GM12878 (cell line): ENCODE data around the gene GNAI2. TPM values are rescaled to one million over a fixed set of nuclear protein-coding genes. Genes with fewer than 3 reads are reported as not detected.

Source experiments
- ATAC-seq: fragments of 200-7000 bp; cut with Tn5 transposase; 3 replicates; pipeline ENCODE4 v1.9.1; 2020; ENCODE audit warnings: mild to moderate bottlenecking, moderate library complexity
- BruUV-seq: library from RNA; stranded (reverse); fragments of 400-500 nt; replicated peaks from 2 replicates; lab custom pipeline; 2021; lab: Mats Ljungman, UMichigan
- CTCF ChIA-PET: fragments of 300-600 bp; sonication (Branson Sonifier 250); formaldehyde crosslinking; extraction: SDS; loops from one replicate; lab custom pipeline; 2021; ENCODE audit warnings: inconsistent platforms; lab: Yijun Ruan, JAX
- POLR2A ChIA-PET: fragments of 350-600 bp; formaldehyde crosslinking; extraction: SDS; loops from one replicate; lab custom pipeline; 2021; ENCODE audit warnings: inconsistent platforms; lab: Charles Lee
- RAD21 ChIA-PET: fragments of 300-600 bp; sonication (Branson Sonifier 250); formaldehyde crosslinking; loops from one replicate; lab custom pipeline; 2023; ENCODE audit warnings: antibody characterized with exemption; ENCODE audit not compliant: unreplicated experiment; lab: Charles Lee
- SMC1A ChIA-PET: fragments of 300-600 bp; sonication (Branson Sonifier 250); formaldehyde crosslinking; loops from one replicate; lab custom pipeline; 2023; ENCODE audit not compliant: unreplicated experiment, uncharacterized antibody; lab: Charles Lee
- DNase-seq: peaks from one replicate; pipeline ENCODE4 v3.0.0-alpha.2; 2011; ENCODE audit warnings: low read depth, low spot score
- FAIRE-seq: peaks from 3 replicates; lab custom pipeline; 2011; peaks lifted over from hg19 to GRCh38; lab: Jason Lieb, UNC
- H2AFZ ChIP-seq: 2 replicates; pipeline ENCODE4 v1.6.0; 2011; ENCODE audit warnings: low read depth, low read length, control low read depth; ENCODE audit not compliant: control insufficient read depth
- H3K27ac ChIP-seq: 2 replicates; pipeline ENCODE4 v1.5.1; 2011; ENCODE audit warnings: control low read depth; ENCODE audit not compliant: control insufficient read depth, insufficient read depth
- H3K27me3 ChIP-seq, 2 experiments: replicated peaks in 1 of 2; 2 replicates each; pipeline versions ENCODE4 v1.6.0 to v1.6.1; 2011; ENCODE audit warnings: low read length in 1 of 2; ENCODE audit not compliant: control insufficient read depth in 2 of 2, insufficient read depth in 2 of 2
- H3K36me3 ChIP-seq, 2 experiments: 2 replicates each; pipeline ENCODE4 v1.5.1; 2011; ENCODE audit warnings: low read length in 1 of 2; ENCODE audit not compliant: control insufficient read depth in 2 of 2, insufficient read depth in 2 of 2
- H3K4me1 ChIP-seq: 2 replicates; pipeline ENCODE4 v1.6.1; 2011; ENCODE audit warnings: mild to moderate bottlenecking, low read length, moderate library complexity, mixed read lengths; ENCODE audit not compliant: control insufficient read depth, insufficient read depth
- H3K4me2 ChIP-seq: 2 replicates; pipeline ENCODE4 v1.6.0; 2011; ENCODE audit warnings: control low read depth; ENCODE audit not compliant: control insufficient read depth, insufficient read depth
- H3K4me3 ChIP-seq: fragments of 200-600 bp; sonication (generic); 2 replicates; pipeline ENCODE4 v1.5.1; 2016
- H3K79me2 ChIP-seq: 2 replicates; pipeline ENCODE4 v1.6.0; 2011; ENCODE audit warnings: low read length; ENCODE audit not compliant: control insufficient read depth, insufficient read depth
- H3K9ac ChIP-seq: 2 replicates; pipeline ENCODE4 v1.8.0; 2011; ENCODE audit warnings: low read length, control low read depth, mixed read lengths; ENCODE audit not compliant: control insufficient read depth, insufficient read depth
- H3K9me3 ChIP-seq: replicated peaks from 3 replicates; pipeline ENCODE4 v1.5.1; 2011; ENCODE audit warnings: mild to moderate bottlenecking, low read length; ENCODE audit not compliant: control insufficient read depth, insufficient read depth
- H4K20me1 ChIP-seq: 2 replicates; pipeline ENCODE4 v1.6.0; 2011; ENCODE audit not compliant: control insufficient read depth, insufficient read depth
- CBX3 ChIP-seq: fragments of 200-600 bp; sonication (generic); IDR thresholded peaks from 2 replicates; pipeline ENCODE4 v1.6.1; 2016; ENCODE audit warnings: low read depth, borderline replicate concordance
- ELK1 ChIP-seq: IDR thresholded peaks from 2 replicates; pipeline ENCODE4 v1.6.1; 2012; ENCODE audit warnings: low read depth, low read length, improper control_type of control experiment
- HDGF ChIP-seq: fragments of 450-650 bp; IDR thresholded peaks from 2 replicates; pipeline ENCODE4 v1.6.1; 2016; ENCODE audit warnings: antibody characterized with exemption
- NFIC ChIP-seq: IDR thresholded peaks from 2 replicates; pipeline ENCODE4 v1.6.1; 2012; ENCODE audit warnings: low read depth, mild to moderate bottlenecking, inconsistent platforms, low read length, moderate library complexity
- NR2F1 ChIP-seq: fragments of 450-650 bp; conservative IDR thresholded peaks from 2 replicates; pipeline ENCODE4 v1.6.1; 2017; ENCODE audit warnings: mild to moderate bottlenecking
- PRDM15 ChIP-seq: fragments of 450-650 bp; formaldehyde crosslinking; IDR thresholded peaks from 2 replicates; pipeline ENCODE4 v1.4.0; 2020; ENCODE audit warnings: mild to moderate bottlenecking, moderate library complexity
- RAD21 ChIP-seq: IDR thresholded peaks from 2 replicates; pipeline ENCODE4 v1.6.1; 2011; ENCODE audit warnings: mild to moderate bottlenecking, low read depth, low read length, moderate library complexity; ENCODE audit not compliant: insufficient read depth
- WGBS: methylation state at CpG from one replicate; pipeline ENCODE4 v1.1.6; 2016; ENCODE audit warnings: low lambda C conversion rate; ENCODE audit not compliant: insufficient replicate concordance, insufficient coverage; ENCODE audit errors: missing lambda C conversion rate; 5-methylcytosine and 5-hydroxymethylcytosine counted together
- in situ Hi-C: fragments of 300-500 bp; cut with MboI; formaldehyde crosslinking; loops from 9 replicates; pipeline ENCODE4 v1.14.3; 2018; ENCODE audit warnings: mixed read lengths
- intact Hi-C: fragments of 100-400 bp; cut with micrococcal nuclease; formaldehyde crosslinking; loops from one replicate; pipeline ENCODE4 v1.14.2; 2022; ENCODE audit not compliant: unreplicated experiment
- polyA plus RNA-seq, 11 experiments: library from polyadenylated mRNA; depleted of rRNA in 4 of 11; unstranded in 6 of 11; stranded (reverse) in 5 of 11; fragments of >200 nt; fragmentation: Nextera tagmentation in 4 of 11; fragmentation: Illumina TruSeq in 1 of 11; extraction: Ambion mirVana in 4 of 11; extraction: Trizol in 1 of 11; gene quantifications; 1 replicate in 1 of 11; 2 replicates in 10 of 11; pipeline versions ENCODE4 v1.2.1 to v1.2.3, GENCODE V29; 2011 to 2016; ENCODE audit warnings: inconsistent platforms in 2 of 11, missing spikeins in 2 of 11, low read depth in 1 of 11
- total RNA-seq, 4 experiments: library from RNA; depleted of rRNA in 3 of 4; stranded (reverse); fragments of >200 nt in 3 of 4; fragmentation: Illumina TruSeq in 1 of 4; extraction: Trizol in 1 of 4; gene quantifications; 2 replicates each; pipeline versions ENCODE4 v1.2.1 to v1.2.3, GENCODE V29; 2013 to 2021
- TF ChIP-seq, protein P1 (sequence below), 3 experiments: IDR thresholded peaks in 2 of 3; conservative IDR thresholded peaks in 1 of 3; 2 replicates each; pipeline ENCODE4 v1.5.1; 2011; ENCODE audit warnings: low read depth in 3 of 3, low read length in 3 of 3, mild to moderate bottlenecking in 3 of 3, control low read depth in 2 of 3, moderate library complexity in 2 of 3, inconsistent platforms in 1 of 3, mixed read lengths in 1 of 3; ENCODE audit not compliant: control insufficient read depth in 2 of 3, insufficient read depth in 1 of 3; ENCODE audit errors: extremely low read depth in 1 of 3

GNAI2 gene
- total and polyA plus RNA-seq, 10 of the 15 experiments (the other 5 are each of a cell fraction or from before 2014, with no cell fraction given), result 5.0 to 346 (median 237) TPM

DNA sequence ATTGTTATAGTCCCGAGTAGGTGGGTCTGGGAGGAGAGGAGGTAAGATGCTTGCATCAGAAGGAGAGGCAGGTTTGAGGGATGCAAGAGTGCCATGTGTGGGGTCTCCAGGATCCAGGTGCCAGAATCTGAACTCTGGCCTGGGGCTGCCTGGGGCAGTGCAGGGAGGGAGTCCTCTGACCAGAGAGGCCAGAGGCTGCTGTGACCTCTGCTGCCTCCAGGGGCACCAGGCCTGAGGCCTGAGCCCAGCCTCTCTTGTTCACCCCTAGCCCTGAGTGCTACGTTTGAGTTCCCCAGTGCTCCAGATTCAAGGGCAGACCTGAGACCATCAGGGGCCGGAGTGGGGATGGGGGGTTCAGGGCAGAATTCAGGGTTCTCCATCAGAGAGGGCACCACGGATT lies 23.5 kb upstream of the GNAI2 start:
- no peak overlapping the region for H3K4me2 ChIP-seq
- SMC1A ChIA-PET, result no interaction called here
- no peak overlapping the region for H3K27ac ChIP-seq
- no TSS peak for BruUV-seq
- intact Hi-C loops, result no loop called here
- H2AFZ ChIP-seq, result no peak overlapping the region
- TF ChIP-seq HDGF, result no peak
- TF ChIP-seq, protein P1, sequence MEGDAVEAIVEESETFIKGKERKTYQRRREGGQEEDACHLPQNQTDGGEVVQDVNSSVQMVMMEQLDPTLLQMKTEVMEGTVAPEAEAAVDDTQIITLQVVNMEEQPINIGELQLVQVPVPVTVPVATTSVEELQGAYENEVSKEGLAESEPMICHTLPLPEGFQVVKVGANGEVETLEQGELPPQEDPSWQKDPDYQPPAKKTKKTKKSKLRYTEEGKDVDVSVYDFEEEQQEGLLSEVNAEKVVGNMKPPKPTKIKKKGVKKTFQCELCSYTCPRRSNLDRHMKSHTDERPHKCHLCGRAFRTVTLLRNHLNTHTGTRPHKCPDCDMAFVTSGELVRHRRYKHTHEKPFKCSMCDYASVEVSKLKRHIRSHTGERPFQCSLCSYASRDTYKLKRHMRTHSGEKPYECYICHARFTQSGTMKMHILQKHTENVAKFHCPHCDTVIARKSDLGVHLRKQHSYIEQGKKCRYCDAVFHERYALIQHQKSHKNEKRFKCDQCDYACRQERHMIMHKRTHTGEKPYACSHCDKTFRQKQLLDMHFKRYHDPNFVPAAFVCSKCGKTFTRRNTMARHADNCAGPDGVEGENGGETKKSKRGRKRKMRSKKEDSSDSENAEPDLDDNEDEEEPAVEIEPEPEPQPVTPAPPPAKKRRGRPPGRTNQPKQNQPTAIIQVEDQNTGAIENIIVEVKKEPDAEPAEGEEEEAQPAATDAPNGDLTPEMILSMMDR (IDR thresholded peaks at IDR 0.05 in 2 of 3, conservative IDR thresholded peaks at IDR 0.05 in 1 of 3; ENCODE audit: control insufficient read depth in 2 of 3, extremely low read depth in 1 of 3, insufficient read depth in 1 of 3, low read depth in 3 of 3, low read length in 3 of 3), result peak in 1 of 3 experiments; percentile 20; a peak in 1 of 6 replicates
- TF ChIP-seq, all 136 proteins: peak for 1
- Histone ChIP-seq H3K4me1 (no peaks in the 10 kb centered on the region), H3K27me3 (no peaks in the 10 kb centered on the region; a peak in 2 of 4 replicates), H4K20me1 (no peaks in the 10 kb centered on the region), H3K9me3 (no peaks in the 10 kb centered on the region), H3K79me2 (no peaks in the 10 kb centered on the region), H3K36me3 (no peaks in the 10 kb centered on the region), H3K9ac (no peak overlapping the region), H3K4me3 (no peak overlapping the region)
- no peak for FAIRE-seq
- WGBS, result 0% methylated on average over 4 of the region's 4 CpGs
- ChIA-PET RAD21 (interaction anchor here (1.4 kb wide), 1 partner anchor 13 kb away, joined by 5 read pairs; no protein-coding TSS in a partner anchor), POLR2A (no interaction called here), CTCF (interaction anchor here (1.0 kb wide), 1 partner anchor 9 kb away, joined by 4 read pairs; no protein-coding TSS in a partner anchor)
- in situ Hi-C loops, result no loop called here
- no peak for DNase-seq
- ATAC-seq, result peak; percentile 87

GRCh38 chr3:50212971-50213370 lies 23.0 kb upstream of the GNAI2 start:
- Histone ChIP-seq H3K9me3 (no peaks in the 10 kb centered on the region), H3K36me3 (no peaks in the 10 kb centered on the region), H3K4me3 (no peak overlapping the region), H3K79me2 (no peaks in the 10 kb centered on the region), H3K27me3 (no peaks in the 10 kb centered on the region; a peak in 2 of 4 replicates), H3K27ac (no peak overlapping the region), H3K9ac (no peak overlapping the region), H2AFZ (no peak overlapping the region), H4K20me1 (no peaks in the 10 kb centered on the region), H3K4me1 (no peaks in the 10 kb centered on the region), H3K4me2 (no peak overlapping the region)
- RAD21 ChIA-PET, result no interaction called here
- intact Hi-C loops, result no loop called here
- CTCF ChIA-PET, result no interaction called here
- in situ Hi-C loops, result no loop called here
- no TSS peak for BruUV-seq
- FAIRE-seq (no peak), DNase-seq (no peak), ATAC-seq (no peak)
- SMC1A ChIA-PET, result no interaction called here
- WGBS, result 4% methylated on average over 3 of the region's 3 CpGs
- POLR2A ChIA-PET, result no interaction called here
- TF ChIP-seq HDGF (no peak), PRDM15 (CRISPR knock-in tag) (no peak), NFIC (no peak), ELK1 (no peak), RAD21 (no peak), NR2F1 (no peak), CBX3 (no peak)
